HTERT RPE-1 (cell line): ENCODE data around the gene GRB2.
"Not testable (repeated sequence)": the region's sequence is repeated elsewhere in the genome, so short reads cannot be mapped to it uniquely, and the experiment has no call there.

Experiments
- in situ Hi-C: fragments of 300-500 bp; cut with MboI; formaldehyde crosslinking; loops from 4 replicates; pipeline ENCODE4 v1.14.3; 2020; ENCODE audit warnings: low sequenced_read_pairs

GRB2 gene

DNA sequence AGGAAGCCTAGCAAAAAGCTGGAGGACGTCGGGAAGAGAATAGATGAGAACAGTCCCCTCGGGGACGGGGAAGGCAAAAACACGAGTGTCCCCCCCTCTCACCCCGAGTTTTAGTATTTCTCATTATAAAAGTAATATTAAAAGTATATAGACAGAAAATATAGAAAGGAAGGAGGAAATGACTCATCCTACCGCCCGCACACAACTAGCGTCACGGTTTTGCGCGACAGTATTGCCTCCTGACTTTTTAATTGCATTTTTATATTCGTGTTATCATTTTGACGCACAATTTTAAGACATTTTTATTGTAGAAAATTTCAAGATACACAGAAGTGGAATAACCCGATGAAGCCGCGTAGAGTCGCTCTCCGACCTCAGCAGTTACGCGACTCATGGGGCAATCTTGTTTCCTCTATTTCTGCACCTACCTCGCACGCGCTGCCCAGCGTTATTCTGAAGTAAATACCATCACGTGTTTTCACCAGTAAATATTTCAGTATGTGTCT is 115.6 kb downstream of the GRB2 start:
- in situ Hi-C loops = no loop called here

DNA sequence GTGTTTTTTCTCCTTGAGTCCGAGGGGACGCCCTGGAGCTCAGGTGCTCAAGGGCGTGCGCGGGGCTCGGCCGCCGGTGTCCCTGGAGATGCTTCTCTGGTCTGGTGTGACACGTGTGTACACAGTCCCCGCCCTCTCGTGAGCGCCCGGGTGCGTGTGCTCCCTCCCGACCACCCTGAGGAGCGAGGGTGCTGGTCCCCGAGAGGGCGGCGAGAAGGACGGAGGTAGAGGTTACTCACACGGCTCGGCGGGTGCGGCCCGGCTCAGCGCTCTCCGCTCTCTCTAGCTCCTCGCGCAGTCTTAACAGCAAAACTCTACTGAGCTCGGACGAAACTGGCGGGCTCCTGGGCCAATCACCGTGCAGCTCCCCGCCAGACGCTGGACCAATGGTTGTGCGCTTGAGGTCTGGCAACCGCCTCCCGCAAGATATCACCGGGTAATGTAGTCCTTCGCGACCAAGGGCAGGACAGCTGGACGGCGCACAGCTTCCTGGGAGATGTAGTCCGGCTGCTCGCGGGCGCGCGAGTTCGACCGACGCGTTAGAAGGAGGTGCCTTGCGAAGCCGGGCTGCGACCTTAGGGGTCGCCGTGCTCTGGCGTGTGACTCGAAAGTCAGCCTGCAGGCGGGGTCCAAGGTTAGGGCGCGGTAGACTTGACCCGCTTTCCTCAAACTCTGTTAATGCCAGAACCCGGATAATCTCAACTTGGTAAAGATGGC is 116.2 kb downstream of the GRB2 start, which contains the start of gene SLC25A19:
SLC25A19 (minus strand) TSS at position 319 of the 717 bp plus-strand sequence. CDS start 2,669 bp downstream, outside the sequence.
- in situ Hi-C loops = no loop called here

DNA sequence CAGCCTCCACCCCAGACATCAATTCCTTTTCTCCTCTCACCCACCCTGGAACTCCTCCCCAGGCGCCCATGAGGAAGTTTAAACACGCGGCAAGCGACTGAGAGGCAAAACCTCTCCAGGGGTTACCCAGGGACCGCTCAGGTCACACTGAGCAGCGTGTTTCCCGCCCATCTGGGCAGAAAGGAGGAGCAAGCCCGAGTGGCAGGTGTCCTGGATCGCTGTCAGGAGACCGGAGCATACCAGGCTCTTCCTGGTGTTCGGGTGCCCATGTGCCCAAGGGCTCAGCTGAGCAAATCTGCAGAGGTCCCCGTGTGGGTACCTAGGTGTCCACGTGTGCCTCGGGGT is 116.7 kb downstream of the GRB2 start:
- in situ Hi-C loops = no loop called here

DNA sequence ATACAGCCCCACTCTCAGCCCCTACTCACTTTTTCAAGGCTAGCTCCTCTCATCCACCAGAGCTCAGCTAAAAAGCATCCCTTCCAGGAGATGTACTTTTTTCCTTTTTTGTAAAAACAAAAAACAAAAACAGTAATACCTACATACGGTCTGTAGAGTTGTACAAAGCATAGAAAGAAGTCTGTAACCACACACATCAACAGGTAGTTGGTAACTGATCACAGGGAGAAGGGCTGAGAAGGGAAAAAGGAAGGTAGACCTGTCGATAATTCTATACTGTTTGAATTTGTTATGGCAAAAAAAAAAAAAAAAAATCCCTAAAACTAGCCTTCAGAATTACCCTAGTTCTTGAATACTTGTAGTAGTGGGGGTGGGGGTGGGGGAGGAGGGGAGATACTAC is 117.1 kb downstream of the GRB2 start:
- in situ Hi-C loops = no loop called here

DNA sequence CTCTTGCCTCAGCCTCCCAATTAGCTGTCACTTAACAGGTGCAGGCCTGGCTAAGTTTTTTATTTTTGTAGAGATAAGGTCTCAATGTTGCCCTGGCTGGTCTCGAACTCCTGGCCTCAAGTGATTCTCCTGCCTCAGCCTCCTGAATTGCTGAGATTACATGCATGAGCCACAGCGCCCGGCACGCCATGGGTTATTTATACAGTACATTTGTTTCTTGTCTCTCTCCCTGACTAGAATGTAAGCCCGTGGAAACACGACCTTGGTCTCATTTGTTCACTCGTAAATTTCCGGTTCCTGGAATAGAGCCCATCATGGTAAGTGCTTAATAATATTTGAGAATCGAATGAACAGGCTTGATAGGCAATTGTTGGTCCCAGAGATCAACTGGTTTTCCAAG is 118.3 kb downstream of the GRB2 start:
- in situ Hi-C loops = no loop called here

DNA sequence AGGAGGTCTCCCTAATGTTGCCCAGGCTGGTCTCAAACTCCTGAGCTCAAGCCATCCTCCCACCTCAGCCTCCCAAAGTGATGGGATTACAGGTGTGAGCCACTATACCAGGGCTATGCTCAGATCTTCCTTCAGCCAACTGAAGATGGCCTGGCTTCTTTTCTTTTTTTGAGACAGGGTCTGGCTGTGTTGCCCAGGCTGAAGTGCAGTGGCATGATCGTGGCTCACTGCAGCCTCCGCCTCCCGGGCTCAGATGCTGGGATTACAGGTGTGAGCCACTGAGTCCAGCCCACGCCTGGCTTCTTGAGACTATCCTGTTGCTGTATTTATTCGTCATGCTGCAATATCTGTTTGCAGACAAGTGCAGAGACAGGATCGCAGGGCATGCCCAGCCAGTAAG is 120.4 kb downstream of the GRB2 start:
- in situ Hi-C loops = no loop called here

DNA sequence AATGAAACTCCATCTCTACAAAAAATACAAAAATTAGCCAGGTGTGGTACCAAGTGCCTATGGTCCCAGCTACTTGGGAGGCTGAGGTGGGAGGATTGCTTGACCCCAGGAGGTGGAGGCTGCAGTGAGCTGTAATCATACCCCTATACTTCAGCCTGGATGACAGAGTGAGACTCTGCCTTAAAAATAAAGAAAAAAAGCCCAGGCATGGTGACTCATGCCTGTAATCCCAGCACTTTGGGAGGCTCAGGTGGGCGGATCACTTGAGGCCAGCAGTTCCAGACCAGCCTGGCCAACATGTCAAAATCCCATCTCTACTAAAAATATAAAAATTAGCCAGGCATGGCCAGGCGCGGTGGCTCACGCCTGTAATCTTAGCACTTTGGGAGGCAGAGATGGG is 125.3 kb downstream of the GRB2 start:
- in situ Hi-C loops = not testable (repeated sequence)

DNA sequence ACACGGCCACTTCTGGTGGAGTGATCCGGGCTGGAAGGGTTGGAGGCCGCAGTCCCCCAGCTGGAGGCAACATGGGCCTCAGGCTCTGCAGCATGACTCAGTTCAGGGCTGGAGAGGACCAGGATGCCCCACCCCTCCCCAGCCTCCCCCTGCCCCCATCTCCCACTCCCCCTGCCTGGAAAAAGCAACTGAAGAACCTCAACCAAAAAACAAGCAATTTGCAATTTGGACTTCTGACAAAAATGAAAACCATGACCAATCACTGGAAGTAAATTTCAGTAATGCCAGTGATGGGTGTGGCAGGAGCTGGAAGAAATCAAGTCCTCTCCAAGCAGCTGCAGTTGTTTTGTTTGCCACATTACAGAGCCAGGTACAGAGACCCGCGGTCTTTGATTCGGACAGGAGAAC is 127.8 kb downstream of the GRB2 start:
- in situ Hi-C loops = no loop called here

DNA sequence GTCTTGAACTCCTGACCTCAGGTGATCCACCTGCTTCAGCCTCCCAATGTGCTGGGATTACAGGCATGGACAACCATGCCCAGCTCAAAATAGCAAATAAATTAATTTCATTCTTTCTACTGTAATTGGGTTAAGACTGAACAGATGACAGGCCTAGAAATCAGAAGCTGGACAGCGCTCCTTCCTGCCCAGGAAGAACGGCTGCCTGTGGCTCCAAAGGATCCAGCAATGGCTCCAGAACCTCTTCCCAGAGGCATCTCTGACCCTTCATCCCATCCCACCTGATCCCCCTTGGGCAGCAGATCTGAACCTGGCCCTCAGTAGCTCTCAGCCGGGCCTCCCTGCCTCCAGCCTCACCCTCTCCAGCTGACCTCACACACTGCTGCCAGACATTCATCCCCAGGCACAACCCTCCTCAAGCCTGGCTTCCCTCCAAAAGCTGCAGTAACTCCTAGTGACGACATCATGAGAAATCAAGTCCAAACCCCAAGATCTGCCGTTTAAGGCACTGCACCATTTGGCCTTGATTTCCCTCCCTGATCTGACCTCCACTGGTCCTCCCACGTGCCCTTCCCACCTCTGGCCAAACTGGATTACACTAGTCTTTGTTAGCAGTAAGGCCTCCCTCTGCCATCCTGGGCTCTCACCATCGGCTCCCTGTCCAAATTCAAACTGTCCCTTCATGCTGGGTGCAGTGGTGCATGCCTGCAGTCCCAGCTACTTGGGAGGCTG is 131.3 kb downstream of the GRB2 start:
- in situ Hi-C loops = no loop called here

DNA sequence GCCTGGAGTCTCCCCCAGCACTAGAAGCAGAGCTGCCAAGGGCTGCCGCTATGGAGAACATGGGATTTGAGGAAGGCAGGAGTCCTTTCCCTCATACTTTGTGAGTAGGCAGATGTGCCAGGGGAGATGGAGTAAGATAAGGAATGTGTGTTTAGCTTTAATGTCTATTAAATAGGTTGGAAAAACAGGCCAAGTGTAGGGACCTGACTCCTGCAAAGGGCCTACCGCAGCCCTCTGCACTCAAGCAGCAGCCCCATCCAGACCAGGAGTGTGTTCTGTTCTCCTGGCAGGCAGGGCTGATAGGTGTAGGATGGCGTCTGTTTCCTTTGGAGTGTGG is 132.7 kb downstream of the GRB2 start:
- in situ Hi-C loops = no loop called here

DNA sequence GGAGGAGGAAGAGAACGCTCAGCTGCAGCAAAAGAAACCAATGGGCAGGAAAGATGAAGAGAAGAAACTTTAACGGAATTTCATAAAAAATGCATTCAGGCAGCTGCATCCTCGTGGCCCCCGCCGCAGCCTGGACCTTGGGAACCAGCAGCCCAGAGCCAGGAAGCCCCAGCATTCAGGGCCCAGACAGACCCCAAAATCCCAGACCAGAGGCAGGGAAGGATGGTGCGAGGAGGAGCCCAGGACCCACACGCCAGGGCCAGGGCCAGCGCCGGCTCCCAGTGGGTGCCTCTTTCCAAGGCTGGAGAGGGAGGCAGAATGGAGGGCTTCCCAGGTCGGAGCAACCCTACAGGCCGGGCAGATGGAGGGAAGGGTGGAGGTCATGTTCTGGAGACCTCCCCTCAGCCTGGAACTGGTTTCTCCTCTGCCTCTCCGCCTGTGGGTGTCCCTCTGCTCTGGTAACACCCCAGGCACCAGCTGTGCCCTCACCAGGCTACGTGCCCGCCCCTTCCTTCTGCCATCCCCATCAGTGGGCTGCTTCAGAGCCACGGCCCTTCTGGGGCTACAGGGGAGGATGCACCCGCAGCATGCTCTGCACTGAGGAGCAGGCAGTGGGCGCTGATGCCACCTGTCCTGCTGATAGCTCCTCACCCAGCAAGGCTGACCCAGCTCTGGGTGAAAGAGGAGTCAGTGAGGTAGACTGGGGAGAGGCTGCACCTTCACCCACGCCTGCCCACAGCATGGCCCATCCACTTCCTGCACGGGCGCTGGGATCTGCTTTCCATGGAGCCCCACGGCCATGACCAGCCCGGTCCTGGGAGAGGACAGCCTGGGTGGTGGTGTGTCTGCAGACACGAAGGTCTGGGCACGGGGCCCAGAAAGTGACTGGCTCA is 133.3 kb downstream of the GRB2 start:
- in situ Hi-C loops = no loop called here

DNA sequence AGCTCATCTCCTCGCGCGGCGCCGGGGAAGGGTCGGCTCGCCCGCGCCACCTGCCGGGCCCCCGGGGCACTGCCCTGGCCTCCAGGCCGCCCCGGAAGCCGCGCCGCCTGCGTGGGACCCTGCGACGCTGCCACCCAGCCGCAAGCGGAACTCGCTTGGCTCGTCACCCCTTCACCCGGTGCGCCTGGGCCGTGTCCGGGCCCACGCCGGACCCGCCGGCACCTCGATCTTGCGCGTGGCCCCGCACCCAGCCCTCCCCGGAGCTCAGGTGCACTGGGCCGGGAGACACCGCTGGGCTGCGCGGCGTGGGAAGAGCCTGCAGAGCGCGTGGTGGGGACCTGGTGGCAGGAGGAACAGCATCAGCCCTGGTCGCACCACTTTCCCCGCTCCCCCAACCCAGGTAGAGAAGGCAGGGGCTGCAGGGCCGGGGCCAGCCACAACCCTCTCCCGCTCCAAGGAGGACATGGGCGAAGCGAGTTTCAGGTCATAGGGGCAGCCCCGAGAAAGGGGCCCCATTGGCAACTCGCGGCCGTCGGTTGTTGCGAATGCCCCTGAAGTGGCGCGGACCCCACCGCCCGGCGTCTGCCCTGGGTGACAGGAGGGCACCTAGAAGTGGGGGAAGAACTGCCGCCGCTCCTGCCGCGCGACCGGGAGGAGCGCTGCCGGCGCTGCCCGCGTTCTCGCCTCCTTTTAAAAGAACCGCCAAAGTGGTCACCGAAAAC is 134.1 kb downstream of the GRB2 start:
- in situ Hi-C loops = no loop called here

DNA sequence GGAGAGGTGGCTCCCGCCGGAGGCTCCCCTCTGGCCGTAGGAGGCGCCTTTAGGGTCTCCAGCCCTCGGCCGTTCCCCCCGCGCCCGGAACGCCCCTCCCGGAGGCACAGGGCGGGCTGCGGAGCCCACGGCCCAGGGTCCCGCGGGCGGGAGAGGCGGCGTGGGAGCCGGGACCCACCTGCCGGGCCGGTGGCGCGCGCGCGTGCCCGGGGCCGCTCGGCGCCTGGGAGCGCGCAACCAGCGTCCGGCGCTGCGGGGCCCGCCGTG is 134.6 kb downstream of the GRB2 start, which contains the start of gene MIF4GD:
MIF4GD (minus strand) TSS at position 266 of the 267 bp plus-strand sequence. CDS start 1,036 bp downstream, outside the sequence.
- in situ Hi-C loops = no loop called here

DNA sequence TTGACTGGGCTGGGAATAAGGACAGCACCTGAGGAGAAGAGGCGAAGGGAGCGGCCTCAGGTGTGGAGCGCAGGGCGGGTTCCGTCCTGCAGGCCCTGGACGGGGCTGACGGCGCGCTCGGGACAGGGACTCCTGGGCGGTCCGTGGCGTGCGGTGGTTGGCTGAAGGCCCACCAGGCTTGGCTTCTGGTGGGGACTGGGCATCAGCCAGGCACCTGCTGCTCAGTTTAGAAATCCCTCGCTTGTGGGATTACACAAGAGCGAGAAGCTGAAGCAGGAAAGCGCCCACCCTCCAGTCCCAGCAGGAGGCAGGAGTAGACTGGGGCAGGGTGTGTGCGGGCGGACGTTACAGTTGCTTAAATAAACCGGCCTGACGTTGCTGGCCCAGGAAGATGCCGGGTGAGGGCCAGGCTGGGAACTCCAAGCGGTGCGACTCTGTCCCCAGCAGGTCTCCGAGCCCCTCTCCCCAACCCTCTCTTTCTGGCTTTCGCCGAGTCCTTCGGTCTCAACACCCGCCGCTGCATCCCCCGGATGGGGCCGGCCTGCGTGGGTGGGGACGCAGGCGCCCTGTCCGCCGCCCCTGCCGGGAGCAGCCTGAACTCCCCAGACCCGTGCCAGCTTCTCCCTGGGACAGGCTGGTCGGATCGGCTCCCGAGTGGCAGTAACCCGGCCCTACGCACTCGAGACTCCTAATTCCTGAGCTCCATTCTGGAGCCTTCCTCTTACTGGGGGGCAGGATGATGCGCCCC is 135.1 kb downstream of the GRB2 start:
- in situ Hi-C loops = no loop called here

DNA sequence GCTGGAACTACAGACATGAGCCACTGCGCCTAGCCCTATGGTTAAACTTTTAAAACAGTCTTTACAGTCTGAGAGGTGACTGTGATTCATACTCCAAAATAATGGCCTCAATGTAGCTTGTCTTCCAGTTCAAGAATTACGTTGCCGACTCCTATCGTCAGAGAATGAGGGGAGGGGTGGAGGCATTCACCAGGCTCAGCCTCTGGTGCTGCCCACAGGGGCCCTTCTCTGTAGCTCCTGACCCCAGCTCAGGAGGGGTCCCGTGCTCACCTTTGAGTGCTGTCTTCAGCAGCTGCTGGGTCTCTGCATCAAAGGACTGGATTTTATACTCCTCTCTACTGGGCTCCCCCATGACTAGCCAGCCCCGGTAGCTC is 135.6 kb downstream of the GRB2 start:
- in situ Hi-C loops = no loop called here
